Measurements from ENCODE around the gene KIF22. TPM values are rescaled to one million over a fixed set of nuclear protein-coding genes. Genes with fewer than 3 reads are reported as not detected.

Gene KIF22
- polyA plus RNA-seq, 3 donors from 2014 or later, result 33.1 to 45.2 (median 33.3) TPM

- Mint-ChIP-seq H3K9me3 (no peaks in the 10 kb centered on the region), H3K27ac (peak overlapping the region in 4 of 6 donors; percentile 17 to 67 (median 56)), H3K36me3 (peaks cover 4 to 13% (median 4%) of the 10 kb centered on the region in 3 donors), H3K4me1 (no peaks in the 10 kb centered on the region), H3K4me3 (no peak overlapping the region), H3K27me3 (ENCODE audit: low read depth in 3 of 3) (peaks cover 0 to 5% (median 3%) of the 10 kb centered on the region in 3 donors)
- peak; percentile 64 to 76 (median 70) for DNase-seq
These were observed 58.1 kb downstream of the KIF22 start for GRCh38 chr16:29848420-29849297.

GRCh38 chr16:29849505-29849904, 59.0 kb downstream of the KIF22 start:
- no peak overlapping the region for H3K4me3 Mint-ChIP-seq
- no peaks in the 10 kb centered on the region for H3K9me3 Mint-ChIP-seq
- peaks cover 0 to 5% (median 3%) of the 10 kb centered on the region in 3 donors for H3K27me3 Mint-ChIP-seq (ENCODE audit: low read depth in 3 of 3)
- no peaks in the 10 kb centered on the region for H3K4me1 Mint-ChIP-seq
- peaks cover 0 to 9% (median 4%) of the 10 kb centered on the region in 3 donors for H3K36me3 Mint-ChIP-seq
- peak overlapping the region in 2 of 6 donors; percentile 53 to 57 for H3K27ac Mint-ChIP-seq
- DNase-seq, result no peak

- H3K9me3 Mint-ChIP-seq, result no peaks in the 10 kb centered on the region
- H3K4me1 Mint-ChIP-seq, result no peaks in the 10 kb centered on the region
- H3K27ac Mint-ChIP-seq, result peak overlapping the region in 2 of 6 donors; percentile 5 to 67
- H3K4me3 Mint-ChIP-seq, result no peak overlapping the region
- no peak for DNase-seq
- H3K27me3 Mint-ChIP-seq (ENCODE audit: low read depth in 3 of 3), result peaks cover 0 to 5% (median 3%) of the 10 kb centered on the region in 3 donors
- H3K36me3 Mint-ChIP-seq, result peaks cover 0 to 4% (median 0%) of the 10 kb centered on the region in 3 donors
These were observed 60.4 kb downstream of the KIF22 start for GRCh38 chr16:29850998-29851397.

- Mint-ChIP-seq H3K4me1 (no peaks in the 10 kb centered on the region), H3K9me3 (no peaks in the 10 kb centered on the region), H3K27ac (no peak overlapping the region), H3K4me3 (no peak overlapping the region), H3K27me3 (ENCODE audit: low read depth in 3 of 3) (no peaks in the 10 kb centered on the region), H3K36me3 (no peaks in the 10 kb centered on the region)
- DNase-seq, result no peak
These were observed 62.1 kb downstream of the KIF22 start for GRCh38 chr16:29852654-29853053.

- no peak for DNase-seq
- H3K4me3 Mint-ChIP-seq, result no peak overlapping the region
- H3K27ac Mint-ChIP-seq, result no peak overlapping the region
These were observed 64.1 kb downstream of the KIF22 start for GRCh38 chr16:29854520-29855100.

More at GRCh38 chr16:29854520-29855100, 64.1 kb downstream of the KIF22 start:
- no peaks in the 10 kb centered on the region for H3K9me3 Mint-ChIP-seq
- no peaks in the 10 kb centered on the region for H3K27me3 Mint-ChIP-seq (ENCODE audit: low read depth in 3 of 3)
- H3K36me3 Mint-ChIP-seq, result peaks cover 4 to 7% (median 7%) of the 10 kb centered on the region in 3 donors
- H3K4me1 Mint-ChIP-seq, result peaks cover 0 to 1% of the 10 kb centered on the region in 2 donors

Other genes with a start within 250 kb of the KIF22 start
- gene SPN, start 127.5 kb upstream of the KIF22 start, polyA plus RNA-seq, result 100 to 1,000 TPM; 231 to 632 (median 323) TPM
- gene QPRT, start 111.6 kb upstream of the KIF22 start, polyA plus RNA-seq, result 1 to 10 TPM in 2 of 3 donors, under 1 TPM in 1; 0.81 to 4.7 (median 2.1) TPM
- gene C16orf54, start 44.8 kb upstream of the KIF22 start, polyA plus RNA-seq, result 10 to 100 TPM in 2 of 3 donors, 1 to 10 TPM in 1; 9.6 to 39.8 (median 21.9) TPM
- not detected for gene ZG16, start 12.5 kb upstream of the KIF22 start, polyA plus RNA-seq
- 10 to 100 TPM; 49.2 to 54.8 (median 52.7) TPM for gene MAZ, start 15.8 kb downstream of the KIF22 start, polyA plus RNA-seq
- gene PRRT2, start 21.4 kb downstream of the KIF22 start, polyA plus RNA-seq, result not detected
- 10 to 100 TPM; 44.8 to 55.2 (median 46.1) TPM for gene PAGR1, start 25.4 kb downstream of the KIF22 start, polyA plus RNA-seq
- gene MVP, start 29.7 kb downstream of the KIF22 start, polyA plus RNA-seq, result 100 to 1,000 TPM; 103 to 195 (median 142) TPM
- 100 to 1,000 TPM in 2 of 3 donors, 10 to 100 TPM in 1; 77.6 to 115 (median 110) TPM for gene CDIPT, start 72.5 kb downstream of the KIF22 start, polyA plus RNA-seq
- gene SEZ6L2, start 108.8 kb downstream of the KIF22 start, polyA plus RNA-seq, result not detected
- gene ASPHD1, start 109.7 kb downstream of the KIF22 start, polyA plus RNA-seq, result not detected
- 10 to 100 TPM in 1 of 3 donors, 1 to 10 TPM in 2; 3.5 to 13.8 (median 9.2) TPM for gene KCTD13, start 135.5 kb downstream of the KIF22 start, polyA plus RNA-seq
- 100 to 1,000 TPM; 157 to 243 (median 216) TPM for gene TMEM219, start 171.3 kb downstream of the KIF22 start, polyA plus RNA-seq
- gene TAOK2, start 183.1 kb downstream of the KIF22 start, polyA plus RNA-seq, result 10 to 100 TPM in 1 of 3 donors, 1 to 10 TPM in 2; 2.1 to 10.7 (median 3.0) TPM
- 10 to 100 TPM; 14.1 to 23.5 (median 18.9) TPM for gene HIRIP3, start 204.9 kb downstream of the KIF22 start, polyA plus RNA-seq
- 1 to 10 TPM; 7.4 to 7.9 (median 7.7) TPM for gene INO80E, start 205.5 kb downstream of the KIF22 start, polyA plus RNA-seq
- gene DOC2A, start 220.3 kb downstream of the KIF22 start, polyA plus RNA-seq, result not detected
- gene C16orf92, start 232.4 kb downstream of the KIF22 start, polyA plus RNA-seq, result not detected
- gene TLCD3B, start 240.5 kb downstream of the KIF22 start, polyA plus RNA-seq, result not detected